Tibial nerve (tissue), 4 donors: ENCODE measurements around the gene SLC45A2. TPM values are rescaled to one million over a fixed set of nuclear protein-coding genes. Genes with fewer than 3 reads are reported as not detected.

Source experiments
- DNase-seq, 2 donors: peaks; one replicate each; pipeline ENCODE4 v3.0.0-alpha.2; 2019; ENCODE audit warnings: low spot score in 2 of 2
- H3K27ac ChIP-seq, 4 donors: fragments of 200-600 bp; sonication (generic) in 3 of 4; one replicate each; pipeline ENCODE4 v1.5.1; 2017 to 2019; ENCODE audit warnings: mild to moderate bottlenecking in 1 of 4
- H3K27me3 ChIP-seq, 2 donors: fragments of 200-600 bp; sonication (generic) in 1 of 2; one replicate each; pipeline versions ENCODE4 v1.5.1 to v1.6.0; 2017 to 2019
- H3K36me3 ChIP-seq, 3 donors: fragments of 200-600 bp; sonication (generic); one replicate each; pipeline ENCODE4 v1.5.1; 2018 to 2019
- H3K4me1 ChIP-seq, 4 donors: fragments of 200-600 bp; sonication (generic) in 3 of 4; one replicate each; pipeline ENCODE4 v1.5.1; 2017 to 2019
- H3K4me3 ChIP-seq, 4 donors: fragments of 200-600 bp; sonication (generic) in 3 of 4; one replicate each; pipeline ENCODE4 v1.5.1; 2017 to 2019; ENCODE audit warnings: mild to moderate bottlenecking in 1 of 4, moderate library complexity in 1 of 4
- H3K9me3 ChIP-seq, 4 donors: fragments of 200-600 bp; sonication (generic) in 3 of 4; one replicate each; pipeline ENCODE4 v1.5.1; 2017 to 2019
- EP300 ChIP-seq, 2 donors: sonication (generic); formaldehyde crosslinking; IDR thresholded peaks; one replicate each; pipeline ENCODE4 v1.6.1; 2017; ENCODE audit warnings: antibody characterized with exemption in 2 of 2, mild to moderate bottlenecking in 1 of 2
- POLR2A ChIP-seq, 2 donors: fragments of 450-650 bp; IDR thresholded peaks; one replicate each; pipeline ENCODE4 v1.6.1; 2017; ENCODE audit warnings: antibody characterized with exemption in 2 of 2, mild to moderate bottlenecking in 2 of 2, moderate library complexity in 2 of 2
- WGBS, 2 donors: methylation state at CpG; one replicate each; pipeline ENCODE4 v1.1.5; 2018; 5-methylcytosine and 5-hydroxymethylcytosine counted together
- total RNA-seq, 4 donors: library from RNA; depleted of rRNA; stranded (reverse); fragments of >200 nt; gene quantifications; one replicate each; pipeline ENCODE4 v1.1.0, GENCODE V29; 2016
- TF ChIP-seq, protein P1 (sequence below), 5 experiments: fragments of 200-600 bp in 3 of 5; fragments of 450-650 bp in 2 of 5; sonication (generic) in 3 of 5; IDR thresholded peaks; one replicate each; pipeline ENCODE4 v1.5.1; 2016 to 2019; ENCODE audit warnings: antibody characterized with exemption in 5 of 5, mild to moderate bottlenecking in 3 of 5, moderate library complexity in 2 of 5

The SLC45A2 gene
- total RNA-seq, 4 donors from 2014 or later: not detected

DNA sequence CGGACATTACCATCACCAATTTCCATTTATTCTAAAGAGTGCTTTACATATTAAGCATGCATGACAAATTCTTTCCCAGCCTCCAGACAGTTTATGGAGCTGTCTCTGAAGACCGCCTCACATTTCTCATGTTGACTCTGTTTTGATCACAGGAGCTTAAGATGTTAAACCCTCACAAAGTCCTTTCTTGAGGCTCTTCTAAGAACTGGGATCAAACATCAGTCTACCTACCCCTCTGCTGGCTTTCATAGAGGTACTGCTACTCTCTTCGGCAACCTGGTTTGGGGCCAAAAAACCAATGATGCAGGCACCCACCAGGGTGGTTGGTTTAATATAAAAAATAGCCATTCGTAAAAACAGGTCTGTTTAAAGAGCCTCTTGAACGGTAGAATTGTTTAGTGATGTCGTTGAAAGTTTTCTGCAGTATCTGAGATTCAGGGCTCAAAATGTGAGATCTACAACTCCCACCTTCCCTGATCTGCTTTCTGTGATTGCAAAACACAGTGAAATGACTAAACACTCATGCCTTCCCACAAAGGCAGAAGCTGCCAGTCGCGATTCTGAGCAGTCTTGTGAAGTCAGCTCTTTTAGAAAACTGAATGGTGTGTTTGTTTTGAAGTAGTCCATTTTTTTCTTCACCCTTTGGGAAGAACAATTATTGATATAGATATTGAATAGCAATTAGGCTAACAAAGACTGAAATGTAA lies 44.8 kb downstream of the SLC45A2 start:
- no peak for DNase-seq
- WGBS, 2 donors: 63 to 70% methylated on average over 8 of the region's 8 CpGs
- peaks cover 0 to 20% (median 4%) of the 10 kb centered on the region in 4 donors for H3K4me1 ChIP-seq

DNA sequence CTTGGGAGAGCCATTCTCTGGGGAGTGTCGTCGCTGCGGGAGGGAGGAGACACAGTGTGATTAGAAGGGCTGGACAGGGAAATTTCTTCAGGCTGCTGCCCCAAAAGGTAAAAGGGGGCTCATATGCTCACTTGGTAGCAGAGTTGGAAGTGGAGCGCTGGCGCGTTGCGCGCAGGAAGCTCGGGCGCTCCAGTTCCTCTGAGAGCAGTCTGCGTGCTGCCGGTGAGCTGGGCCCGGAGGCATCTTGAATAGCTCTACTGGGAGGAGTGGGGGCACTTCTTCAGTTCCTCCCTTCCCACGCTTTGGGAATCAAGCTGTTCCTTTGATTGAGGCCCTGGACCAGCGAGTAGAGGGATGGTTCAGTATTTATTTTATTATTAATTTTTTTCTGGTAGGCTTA lies 45.6 kb downstream of the SLC45A2 start:
- DNase-seq: no peak
- Histone ChIP-seq H3K4me1 (peaks cover 0 to 20% (median 4%) of the 10 kb centered on the region in 4 donors), H3K9me3 (no peaks in the 10 kb centered on the region), H3K27ac (no peak overlapping the region), H3K36me3 (no peaks in the 10 kb centered on the region), H3K4me3 (no peak overlapping the region), H3K27me3 (peaks cover 0 to 71% of the 10 kb centered on the region in 2 donors)
- WGBS, 2 donors: 14 to 41% methylated on average over 15 of the region's 15 CpGs
- TF ChIP-seq EP300 (IDR thresholded peaks at IDR 0.05): no peak
- no peak for TF ChIP-seq POLR2A (IDR thresholded peaks at IDR 0.05)
- TF ChIP-seq, protein P1, sequence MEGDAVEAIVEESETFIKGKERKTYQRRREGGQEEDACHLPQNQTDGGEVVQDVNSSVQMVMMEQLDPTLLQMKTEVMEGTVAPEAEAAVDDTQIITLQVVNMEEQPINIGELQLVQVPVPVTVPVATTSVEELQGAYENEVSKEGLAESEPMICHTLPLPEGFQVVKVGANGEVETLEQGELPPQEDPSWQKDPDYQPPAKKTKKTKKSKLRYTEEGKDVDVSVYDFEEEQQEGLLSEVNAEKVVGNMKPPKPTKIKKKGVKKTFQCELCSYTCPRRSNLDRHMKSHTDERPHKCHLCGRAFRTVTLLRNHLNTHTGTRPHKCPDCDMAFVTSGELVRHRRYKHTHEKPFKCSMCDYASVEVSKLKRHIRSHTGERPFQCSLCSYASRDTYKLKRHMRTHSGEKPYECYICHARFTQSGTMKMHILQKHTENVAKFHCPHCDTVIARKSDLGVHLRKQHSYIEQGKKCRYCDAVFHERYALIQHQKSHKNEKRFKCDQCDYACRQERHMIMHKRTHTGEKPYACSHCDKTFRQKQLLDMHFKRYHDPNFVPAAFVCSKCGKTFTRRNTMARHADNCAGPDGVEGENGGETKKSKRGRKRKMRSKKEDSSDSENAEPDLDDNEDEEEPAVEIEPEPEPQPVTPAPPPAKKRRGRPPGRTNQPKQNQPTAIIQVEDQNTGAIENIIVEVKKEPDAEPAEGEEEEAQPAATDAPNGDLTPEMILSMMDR (IDR thresholded peaks at IDR 0.05): no peak

More for the DNA sequence above, 44.8 kb downstream of the SLC45A2 start:
- no peaks in the 10 kb centered on the region for H3K9me3 ChIP-seq
- no peaks in the 10 kb centered on the region for H3K36me3 ChIP-seq
- TF ChIP-seq POLR2A (IDR thresholded peaks at IDR 0.05) (no peak), EP300 (IDR thresholded peaks at IDR 0.05) (no peak)
- TF ChIP-seq, protein P1 (IDR thresholded peaks at IDR 0.05): no peak
- H3K27ac ChIP-seq: no peak overlapping the region
- H3K27me3 ChIP-seq: peaks cover 0 to 71% of the 10 kb centered on the region in 2 donors
- H3K4me3 ChIP-seq: no peak overlapping the region

DNA sequence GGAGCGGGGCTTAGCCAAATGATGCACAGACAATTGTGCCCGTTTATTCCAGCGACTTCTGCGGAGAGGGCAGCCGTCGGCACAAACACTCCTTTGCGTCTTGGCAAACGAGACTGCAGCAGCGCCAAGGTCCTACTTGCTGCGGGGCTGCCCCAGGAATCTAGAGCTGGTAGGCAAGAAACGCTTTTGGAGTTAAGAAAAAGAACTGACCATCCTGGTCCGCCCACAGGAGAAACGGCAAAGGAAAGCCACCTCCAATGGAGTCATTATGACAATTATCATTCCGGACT lies 46.0 kb downstream of the SLC45A2 start:
- Histone ChIP-seq H3K4me3 (no peak overlapping the region), H3K27ac (no peak overlapping the region), H3K36me3 (no peaks in the 10 kb centered on the region), H3K27me3 (peaks cover 0 to 71% of the 10 kb centered on the region in 2 donors), H3K4me1 (peaks cover 0 to 20% (median 4%) of the 10 kb centered on the region in 4 donors), H3K9me3 (no peaks in the 10 kb centered on the region)
- 20 to 40% methylated on average over 14 of the region's 14 CpGs for WGBS, 2 donors
- no peak for DNase-seq
- TF ChIP-seq EP300 (IDR thresholded peaks at IDR 0.05) (no peak), POLR2A (IDR thresholded peaks at IDR 0.05) (no peak)
- TF ChIP-seq, protein P1 (IDR thresholded peaks at IDR 0.05): no peak

DNA sequence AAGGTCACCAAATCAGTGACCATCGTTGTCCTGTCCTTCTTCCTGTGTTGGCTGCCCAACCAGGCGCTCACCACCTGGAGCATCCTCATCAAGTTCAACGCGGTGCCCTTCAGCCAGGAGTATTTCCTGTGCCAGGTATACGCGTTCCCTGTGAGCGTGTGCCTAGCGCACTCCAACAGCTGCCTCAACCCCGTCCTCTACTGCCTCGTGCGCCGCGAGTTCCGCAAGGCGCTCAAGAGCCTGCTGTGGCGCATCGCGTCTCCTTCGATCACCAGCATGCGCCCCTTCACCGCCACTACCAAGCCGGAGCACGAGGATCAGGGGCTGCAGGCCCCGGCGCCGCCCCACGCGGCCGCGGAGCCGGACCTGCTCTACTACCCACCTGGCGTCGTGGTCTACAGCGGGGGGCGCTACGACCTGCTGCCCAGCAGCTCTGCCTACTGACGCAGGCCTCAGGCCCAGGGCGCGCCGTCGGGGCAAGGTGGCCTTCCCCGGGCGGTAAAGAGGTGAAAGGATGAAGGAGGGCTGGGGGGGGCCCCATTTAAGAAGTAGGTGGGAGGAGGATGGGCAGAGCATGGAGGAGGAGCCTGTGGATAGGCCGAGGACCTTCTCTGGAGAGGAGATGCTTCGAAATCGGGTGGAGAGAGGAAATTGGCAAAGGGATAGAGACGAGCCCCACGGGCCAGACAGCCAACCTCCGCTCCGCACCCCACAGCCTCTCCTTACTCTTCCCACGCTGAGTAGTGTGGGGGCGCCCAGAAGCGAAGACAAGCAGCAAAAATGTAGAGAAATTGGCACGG lies 46.6 kb downstream of the SLC45A2 start:
- 23 to 34% methylated on average over 21 to 49 of the region's 54 CpGs for WGBS, 2 donors
- H3K36me3 ChIP-seq: no peaks in the 10 kb centered on the region
- DNase-seq: no peak
- H3K4me3 ChIP-seq: no peak overlapping the region
- H3K9me3 ChIP-seq: no peaks in the 10 kb centered on the region
- TF ChIP-seq, protein P1 (IDR thresholded peaks at IDR 0.05): no peak
- TF ChIP-seq POLR2A (IDR thresholded peaks at IDR 0.05) (no peak), EP300 (IDR thresholded peaks at IDR 0.05) (no peak)
- H3K27me3 ChIP-seq: peaks cover 0 to 71% of the 10 kb centered on the region in 2 donors
- H3K27ac ChIP-seq: no peak overlapping the region
- peaks cover 0 to 20% (median 4%) of the 10 kb centered on the region in 4 donors for H3K4me1 ChIP-seq
